GM19023 (cell line): Measurements from ENCODE around the gene CPM.
A peak's percentile ranks its signal among the peaks of the same experiment; 100 is the strongest.

Source experiments
- ATAC-seq: cut with Tn5 transposase; IDR thresholded peaks from one replicate; pipeline ENCODE4 v1.9.1; 2021; ENCODE audit warnings: mild to moderate bottlenecking, moderate library complexity; ENCODE audit not compliant: unreplicated experiment

Gene CPM

DNA sequence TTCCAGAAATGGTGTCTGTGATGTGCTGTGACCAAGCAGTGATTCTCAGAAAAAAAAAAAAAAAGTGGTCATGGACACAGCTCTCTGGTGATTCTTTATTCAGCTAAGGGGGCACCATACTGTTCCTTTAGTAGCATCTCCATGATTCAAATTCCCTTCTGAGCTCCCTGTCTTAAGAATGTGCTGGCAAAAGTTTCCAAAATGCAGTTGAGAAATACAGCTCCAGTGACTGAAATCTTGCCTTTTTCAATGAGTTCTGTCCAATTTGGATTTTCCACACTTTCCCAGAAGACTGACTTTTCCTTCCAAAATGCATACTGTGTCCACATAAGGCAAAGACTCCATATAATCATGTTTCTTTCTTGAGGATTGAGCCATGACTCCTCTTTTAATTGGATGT is 24.3 kb upstream of the CPM start:
- no peak for ATAC-seq

DNA sequence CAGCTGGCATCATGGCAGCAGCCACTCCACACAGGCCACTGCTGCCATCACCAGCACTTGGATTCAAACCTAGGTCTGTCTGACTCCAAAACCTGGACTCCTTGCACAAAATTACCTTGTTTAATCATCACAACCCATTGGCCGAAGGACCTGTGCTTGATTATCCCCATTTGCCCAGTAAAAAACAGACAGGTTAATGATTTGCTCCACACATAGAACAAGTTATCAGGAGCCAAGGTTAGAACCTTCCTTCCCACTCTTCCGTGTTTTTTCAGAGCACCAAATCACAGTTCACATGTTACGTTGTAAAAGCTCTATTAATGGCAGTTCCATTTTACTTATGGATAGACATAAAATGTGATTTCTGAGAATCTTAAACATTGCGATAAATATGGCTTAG is 23.5 kb upstream of the CPM start:
- ATAC-seq = no peak

DNA sequence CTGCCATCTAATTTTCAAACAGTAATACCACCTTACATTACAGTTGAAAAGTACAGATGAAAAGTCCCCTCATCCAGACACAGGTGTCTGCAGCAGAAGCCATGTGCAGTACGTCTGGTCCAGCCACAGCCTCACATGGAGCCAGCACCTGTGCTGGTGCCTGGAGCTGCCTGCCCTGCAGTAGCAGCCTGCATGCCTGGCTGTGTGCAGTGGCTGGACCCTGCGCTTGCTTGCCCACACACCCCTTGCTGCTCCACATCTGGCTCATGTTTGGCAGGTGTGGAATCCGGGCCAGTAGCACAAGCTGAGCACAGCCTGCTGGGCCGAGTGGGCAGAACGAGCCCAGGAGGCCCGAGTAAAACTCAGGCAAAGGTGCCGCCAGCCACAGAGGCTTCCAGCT is 21.8 kb upstream of the CPM start:
- no peak for ATAC-seq

DNA sequence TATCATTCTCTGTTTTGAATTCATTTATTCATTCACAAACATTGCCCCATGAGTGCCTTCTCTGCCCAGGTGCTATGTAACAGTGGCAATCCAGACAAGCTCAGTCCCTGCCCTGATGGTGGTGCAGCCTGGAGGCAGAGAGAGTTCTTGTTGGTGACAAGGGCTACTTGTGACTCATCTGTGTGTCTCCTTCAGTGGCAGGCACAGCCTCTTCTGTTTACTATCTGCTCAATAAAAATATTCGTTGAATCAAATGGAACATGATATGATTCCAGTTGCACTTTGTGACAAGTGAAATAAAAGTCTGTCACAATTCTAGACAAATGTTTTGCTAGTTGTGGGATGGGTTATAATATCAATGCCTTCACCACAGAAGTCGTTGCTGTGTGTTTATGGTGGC is 20.6 kb upstream of the CPM start:
- no peak for ATAC-seq

DNA sequence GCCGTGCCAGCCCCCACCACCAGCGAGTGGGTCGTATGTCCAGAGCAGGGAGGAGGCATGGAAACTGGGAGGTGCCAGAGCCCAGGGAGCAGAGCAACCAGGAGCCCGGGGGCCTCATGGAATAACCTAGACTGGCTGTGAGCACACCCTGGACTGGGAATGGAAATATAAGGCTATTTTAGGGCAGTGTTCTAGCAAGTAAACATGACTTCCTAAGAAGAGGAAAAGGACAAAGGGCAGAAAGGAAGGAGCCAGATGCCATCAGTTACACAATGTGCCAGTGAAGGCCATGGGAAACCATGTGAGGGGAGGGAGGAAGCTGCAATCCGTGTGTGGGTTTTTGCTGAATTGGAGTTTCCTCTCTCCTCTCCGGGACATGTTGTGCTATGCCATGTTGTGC is 18.7 kb upstream of the CPM start:
- ATAC-seq = no peak

DNA sequence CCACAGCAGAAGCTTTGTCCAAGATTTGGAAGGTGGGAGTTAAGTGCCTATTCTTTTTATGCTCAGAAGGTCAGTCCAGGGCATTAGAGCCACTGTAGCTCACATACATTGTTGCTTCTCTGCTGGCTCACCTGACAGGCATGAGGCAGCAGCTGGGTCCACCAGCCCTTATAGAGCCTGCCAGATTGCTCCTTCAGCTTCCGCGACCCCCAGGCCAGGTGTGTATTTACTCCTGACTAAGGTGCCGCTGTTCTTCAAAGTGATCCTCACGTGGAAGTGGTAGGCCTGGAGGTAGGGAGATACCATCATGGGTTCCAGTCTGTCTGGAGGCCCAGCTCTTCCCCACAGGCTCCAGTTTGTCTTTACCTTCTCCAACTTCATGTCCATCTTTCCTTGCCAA is 17.5 kb upstream of the CPM start:
- ATAC-seq = no peak

DNA sequence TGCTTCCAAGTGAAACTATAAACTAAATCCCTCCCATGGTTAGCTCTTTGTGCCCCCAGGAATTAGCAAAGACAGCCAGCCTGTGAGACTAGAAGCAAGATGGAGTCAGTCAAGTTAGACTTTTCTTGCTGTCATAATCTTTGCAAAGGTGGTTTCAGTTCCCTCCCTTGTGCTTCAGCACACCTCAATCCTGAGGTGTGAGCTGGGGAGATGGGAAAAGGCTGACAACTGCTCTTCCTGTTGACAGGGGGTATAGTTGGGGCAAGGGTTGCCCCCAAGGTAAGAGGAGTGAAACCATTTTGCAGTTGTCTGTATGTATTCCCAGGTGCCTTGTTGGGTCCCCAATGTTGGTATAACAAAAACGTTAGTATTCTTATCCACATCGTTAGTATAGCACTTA is 12.3 kb upstream of the CPM start:
- ATAC-seq = no peak

DNA sequence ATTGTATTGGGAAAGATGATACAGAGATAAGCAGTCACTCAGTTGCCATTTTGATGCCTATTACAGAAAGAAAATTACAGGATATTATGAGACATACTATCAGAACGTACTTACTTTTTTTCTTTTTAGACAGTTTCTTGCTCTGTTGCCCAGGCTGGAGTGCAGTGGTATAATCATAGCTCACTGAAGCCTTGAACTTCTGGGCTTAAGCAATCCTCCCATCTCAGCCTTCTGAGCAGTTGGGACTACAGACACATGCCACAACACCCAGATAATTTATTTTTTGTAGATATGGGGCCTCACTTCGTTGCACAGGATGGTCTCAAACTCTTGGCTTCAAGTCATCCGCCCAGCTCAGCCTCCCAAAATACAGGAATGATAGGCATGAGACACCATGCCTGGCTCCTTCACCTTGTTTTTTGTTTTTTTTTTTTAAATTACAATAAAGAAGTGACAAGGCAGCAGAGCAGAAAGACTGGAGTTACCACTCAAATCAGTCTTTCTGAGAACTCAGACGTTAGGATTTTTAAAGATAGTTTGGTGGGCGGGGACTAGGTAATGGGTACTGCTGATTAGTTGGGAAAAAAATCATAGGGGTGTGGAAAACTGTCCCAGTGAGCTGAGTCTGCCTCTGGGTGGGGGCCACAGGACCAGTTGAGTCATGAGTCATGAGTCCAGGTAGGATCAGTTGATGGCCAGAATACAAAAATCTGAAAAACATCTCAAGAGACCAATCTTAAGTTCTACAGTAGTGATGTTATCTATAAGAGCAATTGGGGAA is 11.5 kb upstream of the CPM start:
- no peak for ATAC-seq

DNA sequence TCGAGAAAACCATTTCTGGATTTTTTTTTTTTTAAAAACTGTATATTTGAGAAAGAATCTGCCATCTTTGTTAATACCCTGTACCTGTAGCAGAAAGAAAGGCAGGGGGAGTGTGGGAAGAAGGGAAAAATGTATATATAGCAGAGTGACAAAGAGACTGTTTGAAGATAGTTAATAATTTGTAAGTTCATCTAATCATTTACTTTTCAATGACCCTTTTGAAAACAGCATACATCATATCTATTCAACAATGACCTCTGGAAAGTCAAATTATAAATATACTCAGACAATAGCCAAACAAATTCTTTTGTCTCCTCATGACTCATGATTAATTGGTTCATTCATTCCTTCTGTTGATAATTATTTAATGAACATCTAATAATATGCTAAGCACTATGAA is 10.9 kb upstream of the CPM start:
- ATAC-seq = no peak

DNA sequence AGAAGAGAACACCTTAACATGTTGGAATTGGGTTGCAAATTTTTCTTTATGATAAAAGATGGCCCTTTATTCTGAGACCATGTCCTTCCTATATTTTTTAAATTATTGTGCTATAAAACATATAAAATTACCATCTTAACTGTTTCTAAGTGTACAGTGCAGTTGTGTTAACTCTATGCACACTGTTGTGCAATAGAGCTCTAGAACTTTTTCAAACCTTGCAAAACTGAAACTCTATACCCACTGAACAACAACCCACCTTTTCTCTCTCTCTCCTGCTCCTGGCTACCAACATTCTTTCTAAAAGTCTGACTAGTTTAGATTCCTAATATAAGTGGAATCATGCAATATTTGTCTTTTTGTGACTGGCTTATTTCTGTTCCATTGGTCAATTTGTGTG is 7.8 kb upstream of the CPM start:
- no peak for ATAC-seq

DNA sequence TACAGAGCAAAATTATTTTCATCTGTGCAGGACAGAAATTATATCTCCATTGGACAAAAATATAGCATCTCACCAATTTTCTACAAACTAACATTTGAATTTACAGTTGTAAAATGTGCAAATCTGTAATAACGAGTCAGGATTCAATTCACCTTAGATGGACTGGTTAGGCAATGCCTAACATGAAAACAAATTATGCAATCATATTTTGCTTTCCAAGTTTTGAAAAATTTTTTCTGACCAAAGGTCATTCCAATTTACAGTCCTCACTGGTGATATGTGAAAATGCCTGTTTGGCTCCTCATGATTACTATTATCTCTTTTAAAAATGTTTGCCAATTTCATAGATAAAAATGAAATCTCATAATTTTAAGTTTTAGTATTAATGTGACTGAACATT is 6.5 kb upstream of the CPM start:
- no peak for ATAC-seq

DNA sequence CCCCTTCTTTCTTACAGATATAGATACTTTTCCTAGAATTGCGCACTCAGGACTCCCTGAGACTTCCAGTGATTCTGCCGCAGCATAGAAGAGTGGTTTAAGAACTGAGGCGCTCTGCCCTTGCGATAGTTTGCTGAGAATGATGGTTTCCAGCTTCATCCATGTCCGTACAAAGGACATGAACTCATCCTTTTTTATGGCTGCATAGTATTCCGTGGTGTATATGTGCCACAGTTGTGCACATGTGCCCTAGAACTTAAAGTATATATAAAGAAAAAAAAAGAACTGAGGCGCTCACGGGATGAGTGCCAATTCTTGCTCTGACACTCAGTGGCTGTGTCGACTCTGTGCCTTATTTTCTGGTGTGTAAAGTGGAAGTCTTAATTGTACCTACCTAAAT is 1.4 kb upstream of the CPM start:
- no peak for ATAC-seq

DNA sequence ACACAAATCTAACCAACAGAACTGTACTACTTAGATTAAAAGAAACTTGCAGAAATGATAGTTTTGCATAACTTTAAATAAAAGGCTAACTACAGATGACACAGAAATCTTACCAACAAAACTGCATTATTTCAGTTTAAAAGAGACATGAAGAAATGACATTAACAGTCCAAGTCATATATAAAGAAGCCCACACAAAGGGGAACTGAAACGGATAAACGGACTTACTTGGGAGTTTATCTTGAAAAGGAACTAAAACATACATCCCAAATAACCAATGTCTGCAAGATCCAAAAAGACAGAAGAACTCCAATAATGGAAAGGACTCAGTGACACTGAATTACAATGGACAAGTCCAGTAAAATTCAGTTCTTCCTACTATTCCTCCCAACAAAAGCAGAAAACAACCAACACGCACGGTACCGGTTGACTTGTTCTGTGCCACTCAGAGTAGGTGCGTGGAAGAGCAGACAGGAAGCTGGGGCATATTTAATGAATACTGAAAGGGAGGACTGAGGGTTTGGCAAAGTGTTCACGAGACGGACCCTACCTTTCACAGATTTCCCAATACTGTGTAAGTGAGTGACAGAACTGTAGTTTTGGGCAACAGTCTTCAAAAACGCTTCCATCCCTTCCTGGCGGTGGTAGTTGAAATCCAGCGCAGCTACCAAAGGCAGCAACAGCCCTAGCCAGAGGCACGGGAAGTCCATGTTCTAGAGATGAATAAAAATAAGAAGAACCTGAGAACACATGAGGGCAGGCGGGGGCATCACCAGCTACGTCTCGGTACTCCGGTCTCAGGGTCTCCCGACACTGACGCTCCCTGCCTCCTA is 627 bp downstream of the CPM start:
- ATAC-seq = peak; percentile 42

DNA sequence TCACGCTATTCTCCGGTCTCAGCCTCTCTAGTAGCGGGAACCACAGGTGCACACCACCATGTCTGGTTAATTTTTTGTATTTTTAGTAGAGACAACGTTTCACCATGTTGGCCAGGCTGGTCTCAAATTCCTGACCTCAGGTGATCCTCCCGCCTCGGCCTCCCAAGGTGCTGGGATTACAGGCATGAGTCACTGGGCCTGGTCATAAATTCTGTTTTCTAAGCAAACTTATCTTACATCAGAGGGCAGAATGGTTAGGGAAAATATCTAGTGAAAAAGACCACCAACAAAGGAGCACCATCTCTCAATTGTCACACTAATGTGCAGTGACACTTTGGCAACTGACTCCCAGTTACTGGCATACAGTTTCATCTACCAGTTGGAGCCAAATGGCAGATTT is 2.8 kb downstream of the CPM start:
- ATAC-seq = no peak

DNA sequence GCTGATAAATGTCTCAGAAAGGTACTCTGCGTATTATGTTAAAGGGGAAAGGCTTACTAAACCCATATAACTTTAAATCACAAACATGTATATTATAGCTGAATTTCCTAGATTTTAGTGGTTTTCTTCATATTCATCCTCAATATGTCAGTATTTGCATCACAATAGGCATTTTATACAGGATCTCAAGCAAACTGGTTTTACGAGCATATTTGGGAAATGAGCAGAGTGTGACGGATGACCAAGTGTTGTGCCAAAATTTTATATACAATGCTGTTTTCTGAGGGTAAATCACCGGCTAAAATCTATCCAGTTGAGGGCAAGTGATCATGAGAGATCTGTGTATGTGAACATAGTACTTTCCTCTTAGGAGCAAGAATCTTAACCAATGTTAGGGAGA is 8.4 kb downstream of the CPM start:
- no peak for ATAC-seq

DNA sequence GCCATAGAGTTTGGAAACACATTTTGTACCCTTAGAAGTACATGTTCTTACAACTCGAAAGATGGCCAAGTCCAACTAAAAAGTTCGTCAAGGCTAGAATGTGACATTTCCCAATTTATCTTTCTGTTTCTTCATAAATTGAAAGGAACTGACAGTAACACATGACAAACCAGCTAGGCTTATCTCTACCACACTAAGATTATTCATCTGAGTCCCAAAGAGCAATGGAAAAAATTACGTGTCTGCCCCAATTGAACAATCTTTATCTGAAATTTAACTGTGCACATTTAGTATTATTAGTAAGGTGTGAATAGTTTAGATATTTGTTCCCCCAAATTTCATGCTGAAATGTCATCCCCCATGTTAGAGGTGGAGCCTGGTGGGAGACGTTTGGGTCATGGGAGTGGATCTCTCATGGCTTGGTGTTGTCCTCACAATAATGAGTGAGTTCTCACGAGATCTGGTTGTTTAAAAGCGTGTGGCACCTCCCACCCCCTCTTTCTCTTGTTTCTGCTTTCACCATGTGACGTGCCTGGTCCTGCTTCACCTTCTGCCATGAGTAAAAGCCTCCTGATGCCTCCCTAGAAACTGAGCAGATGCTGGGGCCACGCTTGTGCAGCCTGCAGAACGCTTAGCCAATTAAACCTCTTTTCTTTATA is 13.3 kb downstream of the CPM start:
- no peak for ATAC-seq

DNA sequence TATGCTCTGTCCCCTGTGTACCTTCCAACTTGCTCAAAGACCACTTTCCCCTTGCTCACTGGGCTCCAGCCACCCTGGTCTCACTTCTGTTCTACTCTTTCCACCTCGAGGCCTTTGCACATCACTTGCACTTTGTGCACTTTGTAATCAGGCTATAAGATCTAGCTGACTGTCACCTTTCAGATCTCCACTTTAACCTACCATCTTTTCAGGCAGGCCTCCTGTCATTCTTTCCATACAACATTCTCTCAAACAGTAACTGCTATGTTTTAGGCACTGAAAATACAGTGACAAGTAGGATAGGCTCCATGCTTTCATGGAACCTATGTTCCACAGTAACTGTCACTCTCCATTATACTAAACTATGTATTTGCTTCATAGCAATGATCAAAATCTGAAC is 14.0 kb downstream of the CPM start:
- no peak for ATAC-seq

DNA sequence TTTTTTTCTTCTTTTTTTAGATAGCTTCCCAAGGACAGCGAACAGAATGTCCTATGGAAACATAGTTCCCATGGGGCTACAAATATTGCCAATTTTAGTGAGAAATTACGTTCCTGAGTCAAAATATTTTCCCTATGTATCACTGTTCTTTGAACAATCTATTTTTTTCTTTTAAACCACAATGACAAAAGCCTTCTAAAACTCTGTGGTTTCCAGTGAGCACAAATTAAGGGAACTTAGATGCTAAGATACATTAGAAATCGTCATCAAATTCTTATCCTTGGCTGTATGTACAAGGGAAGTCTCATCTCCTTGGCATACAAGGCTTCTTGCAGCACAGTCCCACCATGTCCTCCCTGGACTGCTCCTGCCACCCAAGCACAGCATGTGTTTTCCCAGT is 17.9 kb downstream of the CPM start:
- ATAC-seq = no peak

DNA sequence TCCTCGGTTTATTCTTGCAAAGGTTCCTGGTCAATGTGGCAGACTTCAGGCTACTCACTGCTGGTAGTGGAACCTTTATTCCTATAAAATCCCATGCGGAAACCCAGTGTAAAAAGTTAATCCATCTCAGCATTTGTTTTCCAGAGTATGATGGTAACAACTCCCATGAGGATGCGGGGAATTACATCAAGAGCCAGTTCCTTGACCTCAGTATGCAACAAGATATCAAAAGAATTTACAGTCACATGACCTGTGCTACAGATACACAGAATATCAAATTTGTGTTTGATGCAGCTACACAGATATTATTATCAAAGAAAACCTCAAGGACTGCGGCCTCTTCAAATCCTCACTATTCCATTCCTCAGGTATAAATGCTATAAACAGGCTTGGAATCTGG is 19.3 kb downstream of the CPM start:
- no peak for ATAC-seq

DNA sequence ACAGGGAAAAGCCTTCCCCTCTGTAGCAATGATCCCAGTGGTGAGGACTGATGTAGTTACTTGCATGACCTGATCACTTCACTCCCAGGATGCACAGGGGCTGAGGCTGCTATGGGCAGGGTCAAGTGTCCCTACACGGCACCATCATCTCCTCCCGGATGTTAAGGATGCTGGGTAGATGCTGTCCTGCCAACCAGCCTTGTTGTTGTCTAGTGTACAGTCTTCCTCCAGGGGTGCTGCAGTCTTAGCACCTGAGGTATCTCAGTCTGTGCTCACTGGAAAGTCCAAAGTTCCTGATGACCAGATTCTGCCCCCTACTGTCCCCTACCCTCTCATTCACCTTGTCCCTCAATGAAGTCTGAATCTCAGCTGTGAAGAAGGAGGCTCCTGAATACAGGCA is 20.1 kb downstream of the CPM start:
- ATAC-seq = no peak

DNA sequence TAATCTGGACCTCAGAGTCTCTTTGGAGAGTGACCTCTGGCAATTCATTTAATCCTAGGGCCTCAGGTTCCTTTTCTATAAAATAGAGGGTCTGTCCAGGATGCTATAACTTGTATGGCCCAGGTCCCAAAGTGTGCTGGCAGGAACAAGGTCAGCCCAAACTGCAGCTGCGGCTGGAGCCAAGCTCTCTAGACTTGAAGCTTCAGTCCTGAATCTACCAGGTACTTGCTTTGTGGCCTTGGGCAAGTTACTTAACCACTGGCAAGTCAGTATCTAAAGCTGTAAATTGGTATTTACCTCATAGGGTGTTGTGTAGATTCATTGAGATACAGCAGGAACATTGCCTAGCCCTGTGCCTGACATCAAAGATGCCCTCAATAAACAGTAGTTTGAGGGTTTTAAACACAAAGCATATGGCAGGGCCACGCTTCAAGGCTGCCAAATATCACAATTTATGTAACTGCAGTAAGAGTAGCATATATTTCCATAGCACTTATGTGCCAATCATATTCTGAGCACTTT is 21.7 kb downstream of the CPM start:
- ATAC-seq = no peak

DNA sequence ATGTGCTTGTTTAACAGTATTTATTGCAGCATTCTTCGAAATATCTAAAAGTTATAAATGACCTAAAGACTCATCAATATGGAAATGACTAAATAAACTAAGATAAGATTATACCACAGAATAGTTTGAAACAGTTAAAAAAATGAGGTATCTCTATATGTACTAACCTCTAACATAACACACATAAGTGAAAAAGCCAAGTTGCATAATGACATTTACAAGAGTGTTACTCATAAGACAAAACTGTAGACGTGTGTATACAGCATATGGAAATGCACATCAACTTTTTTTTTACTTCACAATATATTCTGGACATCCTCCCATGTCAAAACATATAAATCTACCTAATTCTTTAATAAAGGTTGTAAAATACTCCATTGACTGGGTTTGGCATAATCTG is 22.8 kb downstream of the CPM start:
- ATAC-seq = no peak
